ENCODE data around the gene EOLA2.
"Not testable (repeated sequence)": the region's sequence is repeated elsewhere in the genome, so short reads cannot be mapped to it uniquely, and the experiment has no call there.

The EOLA2 gene

DNA sequence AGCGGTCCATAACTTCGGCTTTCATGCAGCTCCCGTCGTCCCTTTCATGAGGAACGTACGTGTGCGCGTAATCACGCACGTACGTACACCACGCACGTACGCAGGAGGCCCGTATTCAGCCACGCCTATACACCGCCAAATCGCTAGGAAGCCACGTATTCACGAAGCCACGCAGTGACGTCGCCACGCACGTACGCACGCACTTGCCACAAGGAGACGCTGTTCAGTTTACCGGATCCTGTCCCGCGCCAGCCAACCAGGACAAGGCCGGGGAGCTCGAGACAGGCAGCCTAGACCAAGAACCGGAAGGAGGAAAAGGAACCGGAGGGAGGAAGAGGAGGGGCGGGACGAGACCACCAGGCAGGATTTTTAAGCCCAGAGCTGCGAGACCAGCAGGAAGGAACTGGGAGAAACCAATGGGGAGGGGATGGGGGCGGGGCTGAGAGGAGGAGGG is at the start of gene EOLA2:
Gene EOLA2, minus strand, starts transcription at position 65 of the 454 bp plus-strand sequence. CDS start 4,617 bp downstream, outside the sequence.
- DNase-seq (ENCODE audit: low read depth in 2 of 2): peak; percentile 77 to 84

DNA sequence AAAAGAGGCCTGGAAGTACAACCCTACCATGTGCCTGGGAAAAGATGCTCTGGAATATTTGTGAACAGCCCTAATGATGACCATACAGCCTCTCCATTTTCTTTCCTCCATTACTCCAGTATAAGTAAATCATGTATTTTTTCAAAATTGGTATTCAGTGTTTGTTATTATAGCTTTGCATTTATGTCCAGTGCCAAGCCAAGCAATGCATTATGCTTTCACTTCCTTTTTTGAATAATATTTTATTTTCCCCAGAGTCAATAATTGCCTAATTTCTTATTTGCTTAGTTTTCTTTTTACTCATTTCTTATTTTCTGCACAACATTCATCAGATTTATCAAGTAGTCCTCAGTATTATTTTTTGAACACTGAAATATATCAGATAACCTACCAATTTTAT is 49.3 kb upstream of the EOLA2 start:
- DNase-seq (ENCODE audit: low read depth in 2 of 2): no peak

DNA sequence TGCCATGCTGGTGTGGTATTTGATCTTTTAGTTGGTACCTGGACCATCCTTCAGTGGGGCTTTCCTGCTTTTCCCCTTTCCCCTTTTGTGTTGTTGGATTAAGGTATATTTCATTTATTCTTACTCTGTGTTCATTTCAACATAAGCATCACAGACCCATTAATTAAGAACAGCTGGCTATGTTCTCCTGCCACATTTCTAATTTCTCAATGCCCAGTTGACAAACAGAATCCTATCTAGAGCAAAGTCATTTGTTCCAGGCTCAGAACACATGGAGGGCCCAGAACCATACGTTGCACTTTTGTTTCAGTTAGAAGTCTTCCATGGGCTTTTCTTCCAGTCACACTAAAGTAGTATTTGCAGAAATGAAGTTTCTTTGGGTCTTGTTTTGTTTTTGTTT is 46.1 kb upstream of the EOLA2 start:
- DNase-seq (ENCODE audit: low read depth in 2 of 2): no peak

DNA sequence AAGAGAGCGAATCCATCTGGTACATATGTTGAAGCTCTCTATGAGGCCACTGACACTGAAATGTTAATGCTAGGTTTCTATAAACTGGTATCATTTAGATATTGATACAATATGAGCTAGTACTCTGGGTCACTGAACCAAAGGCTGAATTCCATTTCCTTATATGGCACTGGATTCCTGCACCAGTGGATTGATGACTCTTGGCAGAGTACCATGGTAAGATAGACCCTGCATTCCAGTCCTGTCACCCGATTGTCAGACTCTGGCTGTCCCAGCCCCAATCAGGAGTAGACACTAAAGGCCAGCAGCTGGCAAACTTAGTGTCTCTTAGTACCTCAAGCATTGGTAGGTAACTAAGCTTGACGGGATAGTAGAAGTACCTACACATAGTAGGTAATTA is 44.0 kb upstream of the EOLA2 start:
- DNase-seq (ENCODE audit: low read depth in 2 of 2): no peak

DNA sequence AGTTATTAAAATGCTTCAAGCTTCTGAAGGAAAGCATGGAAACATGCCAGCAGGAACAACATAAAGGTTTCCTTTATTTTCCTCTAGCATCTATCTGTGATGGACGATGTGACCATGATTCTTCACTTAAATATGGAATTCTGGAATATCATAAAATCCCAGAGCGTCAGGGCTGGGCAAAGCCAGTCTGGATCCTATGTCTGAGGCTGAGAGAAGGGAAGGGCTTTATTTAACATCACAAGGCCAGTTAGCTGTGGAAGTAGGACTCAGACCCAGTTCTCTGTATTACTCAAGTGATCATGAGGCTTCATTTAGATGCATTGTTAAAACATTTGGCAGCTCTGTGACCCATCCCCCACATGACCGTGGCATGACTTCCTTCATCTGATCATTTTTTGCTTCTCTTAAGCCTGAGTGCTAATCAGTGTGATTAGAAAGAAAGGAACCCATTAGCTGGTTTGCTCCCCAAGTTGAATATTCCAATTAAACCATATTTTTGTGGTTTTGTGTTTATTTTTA is 40.9 kb upstream of the EOLA2 start:
- no peak for DNase-seq (ENCODE audit: low read depth in 2 of 2)

DNA sequence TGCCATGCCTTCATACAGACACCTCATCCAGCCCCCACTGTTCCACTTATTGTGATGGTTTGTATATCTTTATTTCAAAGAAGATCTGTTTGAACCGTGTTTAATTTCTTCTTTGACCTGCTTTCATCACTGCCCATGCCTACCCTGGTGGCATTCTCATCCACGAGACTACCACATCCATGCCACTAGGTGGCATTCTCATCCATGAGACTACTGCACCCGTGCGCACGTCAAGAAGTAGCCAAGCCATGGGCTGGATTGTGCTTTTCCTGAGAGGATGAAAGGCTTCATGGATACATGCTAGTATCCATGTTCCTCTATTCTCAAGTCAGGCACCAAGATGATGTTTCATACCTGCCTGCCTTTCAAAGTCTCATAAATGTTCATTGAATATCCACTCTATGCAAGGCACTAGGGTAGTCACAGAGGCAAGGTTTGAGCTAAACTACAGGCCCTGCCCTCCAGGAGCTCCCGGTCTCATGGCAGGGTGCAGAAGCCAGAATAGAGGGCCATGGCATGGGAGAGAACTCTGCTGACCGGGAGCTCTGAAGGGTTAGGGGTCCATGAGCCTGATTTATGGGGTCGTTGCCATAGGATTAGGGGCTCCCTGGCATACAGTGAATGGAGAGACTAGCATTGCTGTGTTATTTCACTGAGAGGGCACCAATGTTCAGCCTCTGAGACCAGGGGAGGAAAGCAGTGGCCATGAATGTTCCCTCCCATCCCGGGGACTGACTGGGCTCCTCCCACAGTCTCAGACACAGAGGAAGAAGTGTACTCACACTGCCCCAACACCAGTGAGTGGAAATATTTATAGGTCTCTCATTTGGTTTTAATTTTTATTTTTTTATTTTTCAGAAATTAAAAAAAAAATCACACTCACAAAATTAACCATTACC is 24.8 kb upstream of the EOLA2 start:
- DNase-seq (ENCODE audit: low read depth in 2 of 2): no peak

DNA sequence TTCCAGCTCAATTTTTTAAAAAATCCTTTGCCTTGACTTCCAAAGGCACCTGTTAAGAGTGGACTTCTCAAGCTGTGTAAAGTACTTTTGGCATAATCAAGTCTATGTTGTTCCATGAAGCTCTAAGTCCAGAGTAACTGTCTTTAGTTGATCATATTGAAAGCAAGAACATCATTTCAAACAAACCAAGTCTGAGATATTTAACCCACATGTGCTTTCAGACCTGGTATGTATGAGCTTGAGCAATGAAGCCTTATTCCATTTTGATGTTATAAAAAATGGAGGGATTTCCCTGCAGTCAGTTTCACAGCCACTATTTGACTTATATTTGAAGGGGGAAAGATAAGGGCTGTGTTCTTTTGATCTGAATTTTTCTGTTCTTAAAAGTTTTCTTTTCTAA is 23.7 kb upstream of the EOLA2 start:
- DNase-seq (ENCODE audit: low read depth in 2 of 2): no peak

DNA sequence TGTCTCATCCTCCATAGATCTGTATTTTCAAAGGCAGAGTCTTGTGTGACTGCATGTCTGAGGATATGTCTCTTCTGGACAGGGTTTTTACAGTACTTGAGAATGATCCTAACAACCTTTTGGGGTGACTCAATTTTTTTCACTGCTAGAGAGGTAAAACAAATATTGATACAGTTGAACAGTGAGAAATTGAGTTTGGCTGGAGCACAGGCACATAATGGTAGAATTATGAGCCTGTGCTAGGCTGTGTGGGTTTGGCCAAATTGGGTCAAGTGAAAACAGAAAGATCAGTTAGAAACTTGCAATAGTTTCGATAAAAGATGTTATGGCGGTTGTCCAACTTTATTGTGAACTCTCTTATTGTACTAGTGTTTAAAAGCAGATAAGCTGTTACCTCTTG is 23.3 kb upstream of the EOLA2 start:
- DNase-seq (ENCODE audit: low read depth in 2 of 2): no peak

GRCh38 chrX:149950681-149951080 is 12.4 kb upstream of the EOLA2 start:
- no peak for DNase-seq (ENCODE audit: low read depth in 2 of 2)

GRCh38 chrX:149949743-149950436 is 11.6 kb upstream of the EOLA2 start:
- no peak for DNase-seq (ENCODE audit: low read depth in 2 of 2)

GRCh38 chrX:149948016-149948415 is 9.7 kb upstream of the EOLA2 start:
- no peak for DNase-seq (ENCODE audit: low read depth in 2 of 2)

DNA sequence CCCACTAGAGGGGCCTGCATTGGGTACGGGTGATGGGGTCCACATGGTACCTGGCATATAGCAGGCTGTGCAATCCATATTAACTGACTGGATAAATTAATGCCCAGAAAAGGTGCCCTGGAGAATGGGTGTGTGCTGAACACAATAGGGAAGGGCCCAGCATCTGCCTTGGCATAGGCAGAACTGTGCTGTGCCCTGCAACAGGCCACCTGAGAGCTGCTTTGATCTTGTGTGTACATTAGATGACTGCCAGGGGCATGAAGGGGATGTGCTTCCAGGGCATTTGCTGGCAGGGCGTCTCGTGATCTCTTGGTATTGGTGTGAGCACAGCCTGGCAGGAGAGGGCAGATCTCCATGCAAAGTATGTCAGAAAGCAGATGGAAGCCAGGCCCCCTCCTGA is 8.6 kb upstream of the EOLA2 start:
- DNase-seq (ENCODE audit: low read depth in 2 of 2): not testable (repeated sequence)

GRCh38 chrX:149945820-149946219 is 7.5 kb upstream of the EOLA2 start:
- not testable (repeated sequence) for DNase-seq (ENCODE audit: low read depth in 2 of 2)

GRCh38 chrX:149945087-149945670 is 6.9 kb upstream of the EOLA2 start:
- not testable (repeated sequence) for DNase-seq (ENCODE audit: low read depth in 2 of 2)

GRCh38 chrX:149940674-149941024 is 2.4 kb upstream of the EOLA2 start:
- DNase-seq (ENCODE audit: low read depth in 2 of 2): not testable (repeated sequence)

DNA sequence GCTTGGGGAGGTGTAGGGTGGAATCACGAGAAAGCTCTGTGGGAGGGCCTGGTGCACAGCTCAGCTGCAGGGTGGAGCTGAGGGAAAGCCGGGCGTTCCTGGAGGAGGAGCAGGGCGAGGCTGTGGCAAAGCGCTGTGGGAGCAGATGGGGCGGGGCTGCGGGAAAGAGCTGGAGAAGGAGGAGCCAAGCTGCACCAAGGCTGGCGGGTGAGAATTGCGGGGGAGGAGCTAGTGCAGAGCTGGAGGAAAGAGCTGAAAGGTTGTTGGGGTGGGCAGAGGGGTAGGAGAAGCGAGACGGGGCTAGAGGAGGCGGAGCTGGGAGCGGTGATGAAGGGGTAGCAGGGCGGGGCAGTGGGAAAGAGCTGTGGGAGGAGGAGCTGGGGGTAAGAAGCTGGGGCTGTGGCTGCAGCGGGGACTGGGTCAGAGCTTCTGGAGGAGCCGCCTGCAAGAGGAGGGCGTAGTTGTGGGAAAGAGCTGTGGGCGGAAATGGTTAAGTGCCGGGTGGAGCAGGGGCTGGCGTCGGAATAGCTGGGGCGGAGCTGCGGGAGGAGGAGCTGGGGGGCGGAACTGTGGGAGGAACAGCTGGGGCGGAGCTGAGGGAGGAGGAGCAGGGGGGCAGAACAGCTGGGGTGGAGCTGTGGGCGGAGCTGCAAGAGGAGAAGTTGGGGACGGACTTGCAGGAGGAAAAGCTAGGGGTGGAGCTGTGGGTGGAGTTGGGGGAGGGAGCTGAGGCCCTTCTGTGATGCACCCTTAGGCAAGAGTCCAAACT is 1.8 kb upstream of the EOLA2 start:
- peak; percentile 74 to 83 for DNase-seq (ENCODE audit: low read depth in 2 of 2)

- no peak for DNase-seq (ENCODE audit: low read depth in 2 of 2)
Measured at GRCh38 chrX:149939655-149939904, 1.3 kb upstream of the EOLA2 start.

GRCh38 chrX:149938881-149939654 is 777 bp upstream of the EOLA2 start:
- peak; percentile 80 to 82 for DNase-seq (ENCODE audit: low read depth in 2 of 2)

GRCh38 chrX:149937871-149938426 is 342 bp downstream of the EOLA2 start:
- no peak for DNase-seq (ENCODE audit: low read depth in 2 of 2)

DNA sequence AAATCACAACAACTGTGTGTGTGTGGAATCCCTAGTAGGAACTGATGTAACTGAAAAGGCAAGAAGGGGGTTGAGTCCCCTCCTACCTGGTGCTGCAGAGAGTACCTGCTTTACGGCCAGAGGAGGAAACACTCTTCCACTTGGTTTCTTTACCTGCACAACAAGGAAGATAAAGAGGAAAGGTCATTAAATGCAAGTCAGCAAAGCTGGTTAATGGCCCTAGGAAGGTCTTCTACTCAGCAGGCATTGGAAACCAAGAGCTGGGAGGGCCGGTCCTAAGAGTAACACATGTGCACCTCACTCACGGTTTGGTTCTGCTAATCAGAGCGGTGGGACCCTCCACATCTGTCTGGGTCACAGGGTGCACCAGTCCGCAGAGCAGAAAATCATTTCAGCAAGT is 963 bp downstream of the EOLA2 start:
- DNase-seq (ENCODE audit: low read depth in 2 of 2): not testable (repeated sequence)

DNA sequence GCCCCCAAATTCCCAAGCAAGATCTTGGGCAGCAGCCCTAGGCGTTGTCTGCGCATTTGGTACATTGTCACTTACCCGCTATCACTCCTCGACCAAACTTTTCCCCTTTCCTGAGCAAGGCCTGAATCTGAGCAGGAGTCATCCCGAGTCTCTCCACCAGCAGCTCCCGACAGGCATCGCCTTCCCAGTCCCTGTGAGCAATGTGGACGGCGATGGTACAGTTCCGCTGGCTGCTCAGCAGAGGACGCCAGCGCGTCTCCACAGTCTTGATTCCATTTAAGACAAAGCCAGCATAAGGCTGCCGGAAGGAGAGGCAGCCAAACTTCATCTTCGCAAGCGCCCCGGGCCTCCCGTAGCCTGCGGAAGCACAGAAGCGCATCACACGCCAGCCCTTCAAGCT is 4.7 kb downstream of the EOLA2 start:
- not testable (repeated sequence) for DNase-seq (ENCODE audit: low read depth in 2 of 2)

Data from stimulated activated CD4-positive, alpha-beta T cell treated with anti-CD3 and anti-CD28 coated beads, Interleukin-1b, Interleukin-23, amount 100 ng/mL, for 4 hours (primary cell).